ENCODE measurements around the gene FECH.
A peak's percentile ranks its signal among the peaks of the same experiment; 100 is the strongest.

Gene FECH

GRCh38 chr18:57581301-57581934, 5.1 kb downstream of the FECH start:
- DNase-seq: peak; percentile 64 to 67

- no peak for DNase-seq
These were observed 6.6 kb downstream of the FECH start for GRCh38 chr18:57579934-57580333.

DNA sequence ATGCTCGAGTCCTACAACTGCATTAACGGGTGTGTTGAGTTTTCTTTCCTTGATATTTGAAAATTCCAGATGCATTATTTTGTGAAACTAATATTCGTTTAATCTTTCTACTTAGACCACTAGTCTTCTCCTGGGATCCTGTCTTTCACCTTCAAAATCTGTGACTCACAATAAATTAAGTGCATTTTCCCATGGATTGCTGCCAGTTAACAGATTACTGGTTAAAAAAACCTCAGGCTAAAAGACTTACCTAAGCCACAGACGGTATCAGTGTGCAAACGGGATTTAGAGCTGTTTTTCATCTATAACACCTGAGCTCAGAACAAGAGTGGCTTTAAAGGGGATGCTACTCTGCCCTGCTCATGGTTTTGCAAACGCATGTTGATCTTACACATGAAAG, 10.2 kb downstream of the FECH start:
- DNase-seq: no peak

- DNase-seq: no peak
These were observed 11.0 kb downstream of the FECH start for GRCh38 chr18:57575542-57575941.

DNA sequence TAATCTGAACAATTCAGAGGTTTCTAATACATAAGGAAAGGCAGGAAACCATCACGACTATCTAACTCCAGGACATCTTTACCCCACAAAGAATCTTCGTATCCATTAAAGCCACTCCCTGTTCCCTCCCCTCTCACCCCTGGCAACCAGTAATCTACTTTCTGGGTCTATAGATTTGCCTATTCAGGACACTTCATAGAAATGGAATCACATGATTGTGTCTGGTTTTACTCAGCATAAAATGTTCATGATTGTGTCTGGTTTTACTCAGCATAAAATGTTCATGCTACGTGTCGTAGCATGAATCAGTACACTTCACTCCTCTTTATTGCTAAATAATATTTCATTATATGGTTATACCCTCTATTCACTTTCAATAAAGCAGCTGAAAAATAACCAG, 11.6 kb downstream of the FECH start:
- no peak for DNase-seq

DNA sequence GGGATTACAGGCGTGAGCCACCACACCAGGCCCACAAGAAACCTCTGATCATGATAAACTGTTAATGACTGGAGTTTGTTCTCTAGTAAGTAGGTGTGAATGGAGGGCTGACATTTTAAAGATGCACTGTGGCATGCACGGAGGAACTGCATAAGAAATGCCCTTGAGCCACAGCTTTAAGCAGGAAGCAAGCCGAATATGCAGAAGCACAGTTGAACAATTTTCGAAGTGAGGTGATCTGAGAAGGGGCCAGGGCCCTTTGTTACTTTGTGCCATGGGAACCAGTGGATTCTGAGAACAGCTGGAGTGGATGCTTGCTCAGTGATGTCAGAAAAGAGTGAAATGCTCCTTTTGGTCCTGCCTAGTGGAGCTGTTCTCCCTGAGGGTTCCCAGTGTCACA, 16.3 kb downstream of the FECH start:
- DNase-seq: no peak

- no peak for DNase-seq
These were observed 17.4 kb downstream of the FECH start for GRCh38 chr18:57569133-57569532.

DNA sequence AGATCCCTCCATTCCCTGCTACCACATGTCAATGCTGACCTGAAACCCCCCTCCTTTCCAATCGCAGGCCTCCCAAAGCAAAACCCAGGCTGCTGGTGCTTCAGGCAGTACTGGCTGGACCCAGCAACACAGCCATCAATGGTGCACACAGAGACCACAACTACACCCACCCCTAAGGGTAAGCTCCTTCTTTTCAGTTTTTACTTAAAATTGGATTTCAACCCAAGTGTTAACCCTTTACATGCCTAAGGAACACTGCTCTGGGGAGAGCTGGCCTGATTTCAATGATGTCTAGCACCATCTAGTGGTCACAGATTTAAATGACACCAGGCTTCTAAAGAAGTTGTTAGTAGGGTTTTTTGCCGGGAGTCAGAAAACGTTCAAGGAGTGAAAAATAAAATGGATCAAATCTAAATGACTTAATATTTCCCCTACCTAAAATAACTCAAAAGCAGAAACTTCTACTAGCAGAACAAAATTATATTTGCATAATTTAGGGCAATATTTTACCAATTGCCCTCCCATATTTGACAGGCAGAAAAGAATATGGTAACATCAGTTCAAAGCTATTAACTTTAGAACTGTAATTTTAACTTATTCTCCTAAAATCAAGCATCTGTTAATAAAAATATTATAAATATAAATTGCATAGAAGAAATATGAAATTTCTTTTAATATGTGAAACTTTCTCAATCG, 24.6 kb downstream of the FECH start:
- peak; percentile 20 to 71 for DNase-seq

DNA sequence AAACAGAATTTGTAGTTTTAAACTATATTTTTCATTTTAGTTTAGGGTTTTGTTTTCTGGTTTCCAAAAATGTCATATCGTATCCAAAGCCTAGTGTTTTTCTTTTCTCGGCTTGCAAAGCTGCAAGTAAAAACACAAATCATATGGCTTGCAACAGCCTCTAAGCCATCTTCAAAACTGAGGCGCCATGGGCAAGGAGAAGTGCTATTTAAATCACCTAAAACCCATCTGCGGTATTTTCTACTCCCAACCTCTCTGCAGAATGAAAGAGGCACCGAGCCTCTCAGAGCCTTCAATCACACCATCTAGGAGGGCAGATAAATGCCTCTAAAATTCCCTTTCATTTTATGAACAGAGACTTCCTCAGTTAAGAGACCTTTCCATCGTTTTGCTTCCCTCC, 25.2 kb downstream of the FECH start:
- no peak for DNase-seq

DNA sequence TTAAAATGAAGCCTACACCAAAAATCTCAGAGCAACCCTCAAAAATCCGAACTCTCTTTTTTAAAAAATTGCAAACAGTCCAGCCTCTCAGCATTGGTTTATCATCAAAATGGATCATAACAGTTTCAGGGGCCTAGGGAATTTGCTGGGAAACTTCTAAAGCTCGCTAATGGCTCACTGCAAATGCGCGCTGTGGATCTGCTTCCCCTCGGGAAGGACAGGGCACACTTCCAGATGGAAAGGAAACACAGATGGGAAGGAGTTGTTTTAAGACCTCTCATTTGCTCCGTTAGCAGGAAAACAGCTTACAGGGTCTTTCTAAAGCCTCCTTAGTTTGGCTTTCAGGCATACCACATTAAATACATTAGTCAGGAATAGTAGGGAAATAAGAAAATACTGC, 27.2 kb downstream of the FECH start:
- no peak for DNase-seq

DNA sequence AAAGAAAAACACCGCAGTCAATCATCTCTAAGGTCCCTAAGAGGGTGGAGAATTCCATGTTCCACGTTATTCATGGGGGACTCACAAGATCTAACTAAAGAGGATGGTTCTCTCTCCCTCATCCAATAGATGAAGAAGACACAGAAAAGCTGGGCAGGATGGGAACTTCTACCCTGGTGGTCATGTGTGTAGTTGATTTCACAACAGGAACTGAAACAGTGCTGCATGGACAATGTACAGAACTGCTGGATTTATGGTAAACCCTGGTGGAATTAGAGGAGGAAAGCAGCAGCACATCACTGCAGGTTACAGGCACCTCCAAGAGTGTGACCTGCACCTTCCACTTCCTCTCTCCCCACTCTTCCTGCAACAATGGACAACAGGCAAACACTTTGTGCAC, 31.4 kb downstream of the FECH start:
- peak in 1 of 2 donors; percentile 23 for DNase-seq

DNA sequence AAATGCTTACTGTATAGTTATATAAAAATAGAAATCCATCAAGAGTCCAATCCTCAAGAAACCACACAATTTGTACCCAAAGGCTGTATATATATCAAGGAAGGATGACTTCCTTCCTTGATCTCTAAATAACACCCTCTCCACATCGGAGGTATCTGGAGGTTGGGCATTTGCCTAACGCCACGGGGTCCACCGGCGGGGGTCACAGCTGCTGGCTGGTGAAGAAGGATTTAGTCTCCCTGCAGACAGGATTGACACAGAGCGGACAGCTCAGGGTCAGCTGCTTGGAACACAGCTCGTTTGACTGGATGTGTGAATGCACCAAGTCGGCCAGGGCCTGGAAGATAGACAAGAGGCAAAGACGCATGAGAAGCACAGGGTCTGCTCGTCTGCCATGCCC, 36.0 kb downstream of the FECH start:
- DNase-seq: no peak

DNA sequence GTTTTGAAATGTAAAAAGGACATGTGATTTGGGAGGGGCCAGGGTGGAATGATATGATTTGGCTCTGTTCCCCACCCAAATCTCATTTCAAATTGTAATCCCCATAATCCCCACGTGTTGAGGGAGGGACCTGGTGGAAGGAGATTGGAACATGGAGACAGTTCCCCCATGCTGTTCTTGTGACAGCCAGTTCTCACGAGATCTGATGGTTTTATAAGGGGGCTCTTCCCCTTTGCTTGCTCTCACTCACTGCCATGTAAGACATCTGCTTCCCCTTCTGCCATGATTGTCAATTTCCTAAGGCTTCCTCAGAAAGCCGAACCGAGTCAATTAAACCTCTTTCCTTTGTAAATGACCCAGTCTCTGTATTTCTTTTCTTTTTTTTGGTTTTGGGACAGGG, 39.2 kb downstream of the FECH start:
- no peak for DNase-seq

DNA sequence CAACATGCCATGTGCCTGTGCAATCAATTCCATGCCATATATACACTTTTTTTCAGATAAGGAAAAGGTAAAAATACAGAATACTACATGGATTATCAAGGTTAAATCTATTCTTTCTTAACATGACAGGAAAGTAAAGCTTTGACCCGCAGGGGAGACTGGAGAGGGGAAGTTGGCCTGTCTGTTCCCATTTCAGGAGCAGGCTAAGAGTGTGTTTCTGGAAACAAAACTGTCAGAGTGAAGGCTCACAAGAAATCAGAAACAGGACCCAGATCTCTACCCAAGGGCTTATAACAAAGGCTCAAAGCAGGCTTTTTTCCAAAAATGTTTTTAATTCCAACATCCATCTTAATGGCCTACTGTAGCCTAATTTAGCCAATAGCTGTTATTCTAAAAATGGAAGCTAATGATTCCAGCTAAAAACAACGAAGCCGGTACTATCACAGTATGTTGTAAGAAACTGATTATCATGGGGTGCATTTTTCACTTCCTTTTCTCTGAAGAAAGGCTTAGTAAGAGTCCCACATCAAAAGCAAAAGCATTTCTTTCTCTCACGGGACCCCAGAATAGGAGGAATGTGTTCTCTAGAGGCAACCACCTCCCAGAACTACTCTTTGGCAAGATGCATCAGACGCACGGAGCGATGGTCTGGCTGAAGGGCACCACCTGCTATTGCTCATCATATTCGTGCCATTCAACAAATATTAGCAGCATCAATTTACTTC, 41.4 kb downstream of the FECH start:
- DNase-seq: peak; percentile 46 to 60

DNA sequence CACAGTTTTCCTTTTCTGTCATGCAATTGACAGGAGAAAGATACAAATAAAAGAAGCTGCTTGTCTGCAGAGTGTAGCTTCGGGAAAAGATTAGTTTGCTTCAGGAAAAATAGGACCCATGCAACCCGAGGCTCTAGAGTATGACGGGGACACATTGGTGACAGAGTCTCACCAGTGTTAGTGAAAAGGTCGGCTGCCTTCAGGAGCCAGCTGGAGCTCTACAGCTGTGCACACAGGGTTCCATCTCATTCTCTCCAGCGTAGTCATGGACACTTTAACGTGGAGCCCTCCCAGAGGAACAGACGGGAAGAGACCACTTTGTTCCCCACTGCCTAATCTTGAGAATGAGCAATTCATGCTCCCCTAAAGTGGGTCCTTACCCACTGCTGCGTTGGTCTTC, 42.9 kb downstream of the FECH start:
- no peak for DNase-seq

DNA sequence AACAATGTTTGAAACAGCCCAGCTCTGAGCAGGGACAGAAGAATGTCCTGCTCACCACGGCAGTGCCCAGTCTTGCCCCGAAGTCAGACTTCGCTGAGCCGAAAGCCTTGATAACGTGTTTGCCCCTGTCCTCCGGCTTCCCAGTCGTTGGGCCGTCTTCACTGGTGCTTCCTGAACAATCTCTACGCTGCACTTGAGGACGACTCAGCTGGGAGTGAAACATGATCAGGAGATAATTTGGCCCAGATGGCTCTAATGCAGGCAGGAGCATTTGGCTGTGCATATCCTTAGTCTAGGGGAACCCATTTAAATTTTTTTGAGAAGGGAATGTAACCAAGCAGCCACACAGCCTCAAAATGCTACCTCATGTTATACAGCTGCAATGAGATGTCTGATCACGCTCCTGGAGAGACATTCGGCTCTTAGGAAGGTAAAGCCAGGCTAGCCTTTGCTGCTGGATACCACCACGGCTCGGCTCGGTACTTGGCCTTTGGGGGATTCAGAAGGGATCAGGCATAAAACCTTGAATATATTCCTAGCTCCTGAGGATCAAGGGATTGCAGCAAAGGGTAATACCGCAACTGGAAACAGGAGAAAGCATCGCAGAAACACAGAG, 43.6 kb downstream of the FECH start:
- DNase-seq: no peak

DNA sequence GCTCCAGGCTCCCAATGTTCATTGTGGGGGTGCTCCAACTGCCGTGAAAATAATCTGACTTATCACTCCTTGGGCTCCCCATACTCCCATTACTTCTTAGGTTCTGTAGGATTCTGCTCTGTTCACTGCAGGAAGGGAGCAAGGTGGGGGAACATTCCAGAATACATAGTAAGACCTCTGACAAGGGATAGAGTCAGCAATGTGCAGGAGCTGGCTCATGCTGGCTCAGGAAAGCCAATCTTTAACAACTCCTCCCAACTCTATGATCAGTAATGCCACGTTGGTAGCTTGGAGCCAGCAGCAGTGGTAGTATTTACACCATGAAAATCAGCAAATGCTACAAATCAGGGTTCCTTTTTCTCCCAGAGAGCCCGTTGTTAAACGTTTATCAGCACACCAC, 44.4 kb downstream of the FECH start:
- no peak for DNase-seq

- DNase-seq: no peak
These were observed 46.8 kb downstream of the FECH start for GRCh38 chr18:57539702-57540101.

DNA sequence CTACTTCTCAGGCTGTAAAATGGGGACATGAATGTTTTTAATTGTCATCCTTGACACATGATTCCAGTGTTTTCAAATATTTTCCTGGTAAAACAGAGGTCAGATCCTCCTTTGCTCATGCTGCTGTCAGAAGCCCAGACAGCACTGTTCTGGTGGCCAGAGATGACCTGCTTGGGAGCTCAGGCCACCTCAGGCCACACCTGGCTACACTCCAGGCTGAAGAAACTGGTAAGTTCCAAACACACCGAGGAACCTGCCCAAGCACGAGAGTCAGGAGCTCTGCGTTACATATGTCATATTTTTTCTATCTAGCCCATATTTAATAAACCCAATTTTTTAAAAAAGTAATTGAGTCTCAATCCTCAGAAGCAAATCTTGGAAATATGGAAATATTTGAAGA, 47.9 kb downstream of the FECH start:
- DNase-seq: no peak

DNA sequence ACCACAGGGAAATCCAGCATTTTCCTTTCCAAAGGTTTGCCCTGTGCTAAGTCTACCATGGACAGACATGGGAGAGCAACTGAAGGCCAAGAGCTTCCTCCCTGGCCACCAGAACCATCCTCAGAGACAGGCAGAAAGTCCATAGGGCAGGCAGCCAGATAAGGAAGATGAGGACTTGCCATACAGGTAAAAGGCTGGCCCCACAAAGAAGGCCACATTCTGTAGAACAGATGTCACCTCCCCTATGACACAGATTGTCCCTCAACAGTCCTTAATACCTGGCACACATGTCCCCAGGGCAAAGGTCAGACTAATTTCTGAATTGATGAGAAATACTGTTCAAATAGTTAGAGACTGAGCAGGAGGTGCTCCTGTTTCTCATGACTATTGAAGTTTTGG, 52.0 kb downstream of the FECH start:
- DNase-seq: no peak

GRCh38 chr18:57533868-57534510, 52.5 kb downstream of the FECH start:
- no peak for DNase-seq

DNA sequence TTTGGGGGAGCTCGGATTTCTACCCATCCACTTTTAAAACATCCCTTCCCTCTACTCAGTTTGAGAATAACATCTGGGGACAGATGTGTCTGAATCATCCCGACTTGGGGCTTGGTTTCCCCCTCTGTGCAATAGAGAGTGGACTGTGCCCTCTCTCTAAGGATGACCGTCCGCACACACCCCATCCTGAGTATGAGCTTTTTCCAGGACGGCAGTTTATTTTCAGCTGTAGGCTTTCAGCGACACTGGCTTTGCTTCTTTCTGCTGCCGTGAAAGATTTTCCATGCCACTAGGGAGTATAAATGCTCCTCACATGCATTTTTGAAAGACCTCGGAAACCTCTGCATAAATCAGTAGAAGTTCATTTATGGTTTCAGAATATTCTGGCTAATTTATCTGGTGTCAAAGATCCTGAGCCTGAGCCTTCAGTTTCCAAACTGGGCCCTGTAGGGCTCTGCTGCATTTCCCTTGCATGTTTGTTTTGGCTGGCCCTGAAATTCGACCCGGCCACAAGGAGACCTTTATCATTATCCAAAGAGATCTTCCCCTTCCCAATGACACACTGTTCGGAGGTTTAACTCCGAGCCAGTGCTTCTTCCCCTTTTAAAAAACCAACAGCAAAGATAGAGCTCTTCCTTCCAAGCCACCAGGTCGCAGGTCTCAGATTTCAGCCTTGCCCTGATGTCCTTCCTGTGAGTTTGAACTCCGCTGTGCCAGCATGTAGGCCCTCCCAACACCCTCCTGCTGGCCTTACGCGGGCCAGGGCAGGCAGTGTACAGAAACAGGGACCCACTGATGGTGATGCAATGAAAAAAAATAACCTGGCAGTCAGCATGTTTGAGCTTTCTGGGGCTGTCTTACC, 53.3 kb downstream of the FECH start:
- DNase-seq: no peak

Measured in inflammatory macrophage treated with lipopolysaccharide for 1 hour (primary cell).